DMS153 treated with DMSO at 0.1 percent for 48 hours (cell line): ENCODE measurements around the gene UTF1.
"Not testable (repeated sequence)": the region's sequence is repeated elsewhere in the genome, so short reads cannot be mapped to it uniquely, and the experiment has no call there.

ENCODE experiments used
- DNase-seq: peaks from one replicate; lab custom pipeline; 2025; ENCODE audit not compliant: unreplicated experiment; lab: John Stamatoyannopoulos, UW

UTF1 gene

GRCh38 chr10:133225707-133226191 is 4.3 kb upstream of the UTF1 start:
- no peak for DNase-seq

- no peak for DNase-seq
These were observed 3.7 kb upstream of the UTF1 start for GRCh38 chr10:133226251-133226808.

- no peak for DNase-seq
These were observed 2.8 kb upstream of the UTF1 start for GRCh38 chr10:133227256-133227655.

GRCh38 chr10:133229265-133230043 is 563 bp upstream of the UTF1 start:
- DNase-seq: no peak

GRCh38 chr10:133230387-133231195 is 574 bp downstream of the UTF1 start:
- DNase-seq: no peak

GRCh38 chr10:133231244-133231945 is 1.4 kb downstream of the UTF1 start:
- DNase-seq: no peak

GRCh38 chr10:133231946-133232574 is 2.0 kb downstream of the UTF1 start:
- DNase-seq: no peak

GRCh38 chr10:133234796-133235195 is 4.8 kb downstream of the UTF1 start:
- not testable (repeated sequence) for DNase-seq

GRCh38 chr10:133235265-133235855 is 5.3 kb downstream of the UTF1 start:
- no peak for DNase-seq

GRCh38 chr10:133235932-133236331 is 5.9 kb downstream of the UTF1 start:
- DNase-seq: no peak

GRCh38 chr10:133236401-133237240 is 6.6 kb downstream of the UTF1 start:
- DNase-seq: no peak

GRCh38 chr10:133237241-133237587 is 7.2 kb downstream of the UTF1 start:
- DNase-seq: no peak

- no peak for DNase-seq
These were observed 7.8 kb downstream of the UTF1 start, which contains the start of gene VENTX for GRCh38 chr10:133237588-133238465. Gene VENTX (plus strand): TSS chr10:133237855. CDS start chr10:133237915, 60 bp downstream.

- DNase-seq: no peak
These were observed 8.4 kb downstream of the UTF1 start for GRCh38 chr10:133238466-133238804.

GRCh38 chr10:133239990-133240389 is 10.0 kb downstream of the UTF1 start:
- DNase-seq: no peak

GRCh38 chr10:133241501-133242205 is 11.6 kb downstream of the UTF1 start:
- no peak for DNase-seq

- DNase-seq: no peak
These were observed 12.8 kb downstream of the UTF1 start for GRCh38 chr10:133242611-133243356.
